ENCODE data around the gene SNAI3. TPM values are rescaled to one million over a fixed set of nuclear protein-coding genes. Genes with fewer than 3 reads are reported as not detected.

The SNAI3 gene
- total RNA-seq, 4 donors from 2014 or later = 0.14 to 0.43 TPM; not detected in 2

GRCh38 chr16:88716601-88717001 lies 30.3 kb upstream of the SNAI3 start:
- H3K27ac ChIP-seq = no peak overlapping the region

GRCh38 chr16:88716201-88716600 lies 29.9 kb upstream of the SNAI3 start:
- TF ChIP-seq POLR2A (IDR thresholded peaks at IDR 0.05) = no peak
- TF ChIP-seq CTCF (IDR thresholded peaks at IDR 0.05) = no peak
- intact Hi-C loops (cut with DNase I; ENCODE audit: low total_unique reads) = no loop called here
- no peak overlapping the region for H3K4me3 ChIP-seq
- H3K27me3 ChIP-seq = no peaks in the 10 kb centered on the region
- no peaks in the 10 kb centered on the region for H3K9me3 ChIP-seq
- H3K27ac ChIP-seq = no peak overlapping the region
- H3K4me1 ChIP-seq = no peaks in the 10 kb centered on the region
- no peak for DNase-seq
- no peaks in the 10 kb centered on the region for H3K36me3 ChIP-seq

More at GRCh38 chr16:88716601-88717001, 30.3 kb upstream of the SNAI3 start:
- Histone ChIP-seq H3K9me3 (no peaks in the 10 kb centered on the region), H3K4me3 (no peak overlapping the region), H3K36me3 (no peaks in the 10 kb centered on the region), H3K4me1 (no peaks in the 10 kb centered on the region), H3K27me3 (no peaks in the 10 kb centered on the region)
- DNase-seq = no peak
- TF ChIP-seq CTCF (IDR thresholded peaks at IDR 0.05) = no peak
- no peak for TF ChIP-seq POLR2A (IDR thresholded peaks at IDR 0.05)
- intact Hi-C loops (cut with DNase I; ENCODE audit: low total_unique reads) = no loop called here

- TF ChIP-seq CTCF (IDR thresholded peaks at IDR 0.05) (no peak), POLR2A (IDR thresholded peaks at IDR 0.05) (no peak)
- no peak for DNase-seq
- intact Hi-C loops (cut with DNase I; ENCODE audit: low total_unique reads) = no loop called here
Observed at GRCh38 chr16:88715312-88716190, 29.2 kb upstream of the SNAI3 start.

GRCh38 chr16:88714420-88715302 lies 28.4 kb upstream of the SNAI3 start:
- H3K4me1 ChIP-seq = no peaks in the 10 kb centered on the region
- H3K36me3 ChIP-seq = no peaks in the 10 kb centered on the region
- no peak overlapping the region for H3K4me3 ChIP-seq

More at GRCh38 chr16:88715312-88716190, 29.2 kb upstream of the SNAI3 start:
- H3K4me3 ChIP-seq = no peak overlapping the region
- H3K27me3 ChIP-seq = no peaks in the 10 kb centered on the region
- no peaks in the 10 kb centered on the region for H3K4me1 ChIP-seq
- no peaks in the 10 kb centered on the region for H3K36me3 ChIP-seq
- H3K27ac ChIP-seq = no peak overlapping the region
- H3K9me3 ChIP-seq = no peaks in the 10 kb centered on the region

More at GRCh38 chr16:88714420-88715302, 28.4 kb upstream of the SNAI3 start:
- intact Hi-C loops (cut with DNase I; ENCODE audit: low total_unique reads) = no loop called here
- no peaks in the 10 kb centered on the region for H3K9me3 ChIP-seq
- no peak overlapping the region for H3K27ac ChIP-seq
- no peak for DNase-seq
- TF ChIP-seq CTCF (IDR thresholded peaks at IDR 0.05) (no peak), POLR2A (IDR thresholded peaks at IDR 0.05) (no peak)
- no peaks in the 10 kb centered on the region for H3K27me3 ChIP-seq

All from uterus (tissue), 4 donors.